Measurements from ENCODE around the gene REX1BD. TPM values are rescaled to one million over a fixed set of nuclear protein-coding genes. Genes with fewer than 3 reads are reported as not detected.
"Not testable (repeated sequence)": the region's sequence is repeated elsewhere in the genome, so short reads cannot be mapped to it uniquely, and the experiment has no call there.

Gene REX1BD
- polyA plus RNA-seq (2014; cell fraction: cytosol; rRNA removed), result 112 and 138 TPM in 2 replicates
- 476 and 597 TPM in 2 replicates for polyA plus RNA-seq (2014; cell fraction: nucleus; rRNA removed)

GRCh38 chr19:18588611-18589379 is at the start of gene REX1BD:
REX1BD (plus strand) TSS chr19:18588798; CDS start chr19:18588802, 4 bp downstream.
- DNase-seq (ENCODE audit: low spot score), result peak; percentile 86

- no peak for DNase-seq (ENCODE audit: low spot score)
Observed at GRCh38 chr19:18539372-18539771, 49.2 kb upstream of the REX1BD start.

- not testable (repeated sequence) for DNase-seq (ENCODE audit: low spot score)
Observed at GRCh38 chr19:18540200-18540599, 48.4 kb upstream of the REX1BD start.

- no peak for DNase-seq (ENCODE audit: low spot score)
Observed at GRCh38 chr19:18541258-18541991, 47.2 kb upstream of the REX1BD start.

GRCh38 chr19:18541992-18542940 is 46.3 kb upstream of the REX1BD start:
- DNase-seq (ENCODE audit: low spot score), result no peak

- peak; percentile 83 for DNase-seq (ENCODE audit: low spot score)
Observed at GRCh38 chr19:18542941-18543813, 45.4 kb upstream of the REX1BD start, which contains the start of gene FKBP8. FKBP8 (minus strand) TSS chr19:18543573; CDS start chr19:18541970, 1,603 bp downstream.

GRCh38 chr19:18543814-18544475 is 44.7 kb upstream of the REX1BD start:
- DNase-seq (ENCODE audit: low spot score), result no peak

GRCh38 chr19:18551631-18552030 is 37.0 kb upstream of the REX1BD start:
- DNase-seq (ENCODE audit: low spot score), result no peak

GRCh38 chr19:18557411-18558201 is 31.0 kb upstream of the REX1BD start, which contains the start of gene KXD1:
KXD1 (plus strand) TSS chr19:18557870; CDS start chr19:18562057, 4,187 bp downstream.
- peak; percentile 98 for DNase-seq (ENCODE audit: low spot score)

GRCh38 chr19:18558202-18558555 is 30.4 kb upstream of the REX1BD start:
- DNase-seq (ENCODE audit: low spot score), result no peak

- no peak for DNase-seq (ENCODE audit: low spot score)
Observed at GRCh38 chr19:18558604-18559003, 30.0 kb upstream of the REX1BD start.

- no peak for DNase-seq (ENCODE audit: low spot score)
Observed at GRCh38 chr19:18559685-18560084, 28.9 kb upstream of the REX1BD start.

- DNase-seq (ENCODE audit: low spot score), result no peak
Observed at GRCh38 chr19:18562086-18562485, 26.5 kb upstream of the REX1BD start.

- no peak for DNase-seq (ENCODE audit: low spot score)
Observed at GRCh38 chr19:18566953-18567352, 21.6 kb upstream of the REX1BD start.

GRCh38 chr19:18568367-18568766 is 20.2 kb upstream of the REX1BD start:
- DNase-seq (ENCODE audit: low spot score), result no peak

- DNase-seq (ENCODE audit: low spot score), result peak; percentile 94
Observed at GRCh38 chr19:18571564-18572344, 16.8 kb upstream of the REX1BD start, which contains the start of gene UBA52. UBA52 (plus strand) TSS chr19:18571857; CDS start chr19:18573301, 1,444 bp downstream.

- DNase-seq (ENCODE audit: low spot score), result no peak
Observed at GRCh38 chr19:18574691-18575291, 13.8 kb upstream of the REX1BD start.

GRCh38 chr19:18576383-18576782 is 12.2 kb upstream of the REX1BD start:
- no peak for DNase-seq (ENCODE audit: low spot score)
